Colonic mucosa (tissue), 4 donors: ENCODE measurements around the gene NCKIPSD. TPM values are rescaled to one million over a fixed set of nuclear protein-coding genes. Genes with fewer than 3 reads are reported as not detected.

Experiments
- DNase-seq: peaks from one replicate; pipeline ENCODE4 v3.0.0-alpha.2; 2020
- H3K27ac ChIP-seq: fragments of 200-600 bp; one replicate; pipeline ENCODE4 v1.8.0; 2021
- H3K27me3 ChIP-seq: fragments of 200-600 bp; one replicate; pipeline ENCODE4 v1.8.0; 2021
- H3K36me3 ChIP-seq: fragments of 200-600 bp; one replicate; pipeline ENCODE4 v1.8.0; 2021
- H3K4me1 ChIP-seq: fragments of 200-600 bp; one replicate; pipeline ENCODE4 v1.8.0; 2021; ENCODE audit warnings: mild to moderate bottlenecking
- H3K4me3 ChIP-seq: fragments of 200-600 bp; one replicate; pipeline ENCODE4 v1.8.0; 2021
- H3K9ac ChIP-seq, 2 donors: one replicate each; pipeline ENCODE4 v1.7.0; 2013; ENCODE audit warnings: control low read depth in 2 of 2, low read depth in 2 of 2, low read length in 2 of 2
- H3K9me3 ChIP-seq: fragments of 200-600 bp; one replicate; pipeline ENCODE4 v1.8.0; 2021
- CTCF ChIP-seq: fragments of 200-600 bp; IDR thresholded peaks from one replicate; pipeline ENCODE4 v1.8.0; 2022; ENCODE audit warnings: antibody characterized with exemption, mild to moderate bottlenecking
- intact Hi-C: fragments of 100-400 bp; cut with DNase I; formaldehyde crosslinking; loops from one replicate; pipeline ENCODE4 v1.14.1; 2022
- total RNA-seq, 2 donors: library from RNA; stranded (reverse); fragmentation: NEBNext Ultra II Directional in 1 of 2; extraction: Animal tissue kit (Norgen Biotek cat#: 25700) in 1 of 2; gene quantifications; one replicate each; pipeline ENCODE4 v1.2.1, GENCODE V29; 2021
- donor health status: healthy.
- donor health status: DM: no; HTN: no; CAD: no.
- donor health status: DM: no; HTN: no; CAD: no.

The NCKIPSD gene
- total RNA-seq, 2 donors from 2014 or later: 24.3 to 29.7 TPM

- peaks cover 19% of the 10 kb centered on the region for H3K36me3 ChIP-seq
- peaks cover 3% of the 10 kb centered on the region for H3K4me1 ChIP-seq
- H3K9ac ChIP-seq: peak overlapping the region in 1 of 2 donors; percentile 4
- H3K4me3 ChIP-seq: no peak overlapping the region
- TF ChIP-seq CTCF: no peak
- H3K9me3 ChIP-seq: no peaks in the 10 kb centered on the region
- peak overlapping the region; percentile 52 for H3K27ac ChIP-seq
- intact Hi-C loops: no loop called here
- no peaks in the 10 kb centered on the region for H3K27me3 ChIP-seq
- peak; percentile 54 for DNase-seq
Measured at GRCh38 chr3:48695393-48695753, 9.7 kb upstream of the NCKIPSD start.

- peak; percentile 60 for DNase-seq
- H3K9me3 ChIP-seq: no peaks in the 10 kb centered on the region
- H3K27ac ChIP-seq: peak overlapping the region; percentile 52
- TF ChIP-seq CTCF: no peak
- intact Hi-C loops: no loop called here
- peak overlapping the region in 1 of 2 donors; percentile 4 for H3K9ac ChIP-seq
- H3K4me3 ChIP-seq: no peak overlapping the region
- H3K27me3 ChIP-seq: no peaks in the 10 kb centered on the region
- H3K4me1 ChIP-seq: peaks cover 3% of the 10 kb centered on the region
- peaks cover 19% of the 10 kb centered on the region for H3K36me3 ChIP-seq
Measured at GRCh38 chr3:48694610-48695392, 9.1 kb upstream of the NCKIPSD start.

GRCh38 chr3:48693826-48694225 lies 8.1 kb upstream of the NCKIPSD start:
- H3K9ac ChIP-seq: no peak overlapping the region
- no peak for TF ChIP-seq CTCF

GRCh38 chr3:48692551-48692950 lies 6.8 kb upstream of the NCKIPSD start:
- no peaks in the 10 kb centered on the region for H3K9me3 ChIP-seq
- H3K36me3 ChIP-seq: peaks cover 24% of the 10 kb centered on the region
- no peak overlapping the region for H3K27ac ChIP-seq
- DNase-seq: no peak
- H3K4me1 ChIP-seq: peaks cover 3% of the 10 kb centered on the region
- H3K4me3 ChIP-seq: no peak overlapping the region
- no peak for TF ChIP-seq CTCF
- H3K27me3 ChIP-seq: no peaks in the 10 kb centered on the region
- H3K9ac ChIP-seq: no peak overlapping the region
- intact Hi-C loops: no loop called here

More at GRCh38 chr3:48693826-48694225, 8.1 kb upstream of the NCKIPSD start:
- H3K4me1 ChIP-seq: peaks cover 3% of the 10 kb centered on the region
- no peaks in the 10 kb centered on the region for H3K27me3 ChIP-seq
- H3K4me3 ChIP-seq: no peak overlapping the region
- no peaks in the 10 kb centered on the region for H3K9me3 ChIP-seq
- intact Hi-C loops: no loop called here
- DNase-seq: no peak
- peak overlapping the region; percentile 52 for H3K27ac ChIP-seq
- H3K36me3 ChIP-seq: peaks cover 24% of the 10 kb centered on the region

- no peak for DNase-seq
- H3K27me3 ChIP-seq: no peaks in the 10 kb centered on the region
Measured at GRCh38 chr3:48690846-48691458, 5.2 kb upstream of the NCKIPSD start.

More at GRCh38 chr3:48690846-48691458, 5.2 kb upstream of the NCKIPSD start:
- Histone ChIP-seq H3K36me3 (peaks cover 24% of the 10 kb centered on the region), H3K27ac (no peak overlapping the region), H3K9ac (no peak overlapping the region), H3K4me1 (peaks cover 6% of the 10 kb centered on the region), H3K9me3 (no peaks in the 10 kb centered on the region), H3K4me3 (no peak overlapping the region)
- intact Hi-C loops: no loop called here
- TF ChIP-seq CTCF: no peak
